Activated gamma-delta T cell treated with Interleukin-2 at 50 U/mL for 16 hours (primary cell): Measurements from ENCODE around the gene RPS6KB2.
"Not testable (repeated sequence)": the region's sequence is repeated elsewhere in the genome, so short reads cannot be mapped to it uniquely, and the experiment has no call there.

Source experiments
- DNase-seq: peaks from one replicate; pipeline ENCODE4 v3.0.0-alpha.2; 2020

RPS6KB2 gene

DNA sequence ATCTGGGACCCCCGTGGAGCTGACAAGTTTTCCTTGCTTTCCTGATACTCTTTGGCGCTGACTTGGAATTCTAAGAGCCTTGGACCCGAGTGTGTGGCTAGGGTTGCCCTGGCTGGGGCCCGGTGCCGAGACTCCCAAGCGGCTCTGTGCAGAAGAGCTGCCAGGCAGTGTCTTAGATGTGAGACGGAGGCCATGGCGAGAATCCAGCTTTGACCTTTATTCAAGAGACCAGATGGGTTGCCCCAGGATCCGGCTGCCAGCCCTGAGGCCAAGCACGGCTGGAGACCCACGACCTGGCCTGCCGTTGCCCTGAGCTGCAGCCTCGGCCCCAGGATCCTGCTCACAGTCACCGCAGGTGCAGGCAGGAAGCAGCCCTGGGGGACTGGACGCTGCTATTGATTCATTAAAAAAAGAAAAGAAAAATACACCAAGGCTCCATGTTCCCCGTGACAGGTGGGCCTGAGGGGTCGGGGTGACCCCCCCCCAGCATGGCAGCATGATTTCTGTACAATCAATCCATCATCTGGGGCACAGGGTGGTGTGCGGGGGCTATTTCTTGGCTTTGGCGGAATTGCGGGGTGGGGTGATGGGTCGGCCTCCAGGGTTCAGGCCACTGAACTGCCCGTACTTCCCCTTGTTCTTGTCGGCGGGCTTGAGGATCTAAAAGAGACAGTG, 30.2 kb upstream of the RPS6KB2 start:
- DNase-seq = no peak

DNA sequence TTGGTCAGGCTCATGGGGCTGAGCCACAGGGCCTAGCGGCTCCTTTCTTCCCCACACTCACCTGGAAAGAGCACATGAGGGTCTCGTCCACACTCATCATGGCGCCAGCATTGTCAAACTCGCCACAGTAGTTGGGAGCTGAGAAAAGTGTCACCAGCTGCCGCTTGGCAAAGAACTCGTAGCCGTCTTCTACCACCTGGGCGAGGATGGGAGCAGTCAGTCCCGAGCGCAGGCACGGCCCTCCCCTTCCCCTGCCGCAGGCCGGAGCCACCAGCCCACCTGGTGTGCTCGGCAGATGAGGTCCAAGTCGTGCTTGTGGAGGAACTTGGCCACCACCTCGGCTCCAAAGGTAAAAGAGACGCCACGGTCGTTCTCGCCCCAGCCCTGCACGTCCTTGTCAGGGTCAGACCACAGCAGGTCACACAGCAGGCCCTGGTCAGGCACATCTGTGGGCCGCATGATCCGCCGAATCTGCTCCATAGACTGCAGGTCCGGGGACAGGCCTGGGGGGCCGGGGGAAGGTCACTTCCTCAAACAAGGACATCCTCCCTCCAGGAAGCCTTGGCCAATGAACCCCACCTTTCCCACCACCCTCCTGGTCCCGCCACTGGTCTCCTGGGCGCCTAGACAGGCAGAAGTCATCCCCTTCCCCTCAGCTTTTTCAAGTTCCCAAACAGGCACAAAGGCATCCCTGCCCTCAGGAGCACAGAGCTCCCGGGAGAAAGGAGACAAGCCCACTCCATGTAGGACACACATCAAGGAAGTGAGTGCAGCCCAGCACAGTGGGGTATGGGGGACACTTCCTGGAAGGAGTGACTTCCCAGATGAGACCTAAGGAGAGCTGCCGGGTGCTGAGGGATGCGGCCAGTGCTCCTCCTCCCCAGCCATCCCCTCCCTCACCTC, 29.4 kb upstream of the RPS6KB2 start:
- no peak for DNase-seq

DNA sequence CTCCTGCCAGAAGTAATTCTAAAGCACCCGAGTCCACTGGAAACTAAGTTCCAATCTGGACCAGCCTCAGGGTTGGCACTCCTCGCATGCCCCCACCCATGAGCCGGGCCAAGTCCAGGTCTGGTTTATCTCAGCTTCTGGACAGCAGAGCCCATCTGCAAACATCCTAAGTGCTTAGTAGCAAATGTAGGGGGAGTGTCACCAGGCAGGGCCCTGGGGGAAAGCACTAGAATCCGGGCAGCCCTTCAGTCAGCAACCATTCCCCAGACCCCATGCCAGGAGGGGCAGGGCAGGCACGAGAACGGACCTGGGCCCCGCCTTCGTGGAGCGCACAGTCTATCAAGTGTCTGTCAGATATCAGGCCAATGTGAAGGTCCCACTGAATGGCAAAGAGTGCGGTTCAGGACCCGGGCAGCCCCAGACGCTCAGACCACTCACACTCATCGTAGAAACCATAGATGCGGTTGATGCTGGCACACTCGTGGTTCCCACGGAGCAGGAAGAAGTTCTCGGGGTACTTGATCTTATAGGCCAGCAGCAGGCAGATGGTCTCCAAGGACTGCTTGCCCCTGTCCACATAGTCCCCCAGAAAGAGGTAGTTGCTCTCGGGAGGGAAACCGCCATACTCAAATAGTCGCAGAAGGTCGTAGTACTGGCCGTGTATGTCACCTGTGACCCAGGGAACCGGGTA, 27.9 kb upstream of the RPS6KB2 start:
- no peak for DNase-seq

DNA sequence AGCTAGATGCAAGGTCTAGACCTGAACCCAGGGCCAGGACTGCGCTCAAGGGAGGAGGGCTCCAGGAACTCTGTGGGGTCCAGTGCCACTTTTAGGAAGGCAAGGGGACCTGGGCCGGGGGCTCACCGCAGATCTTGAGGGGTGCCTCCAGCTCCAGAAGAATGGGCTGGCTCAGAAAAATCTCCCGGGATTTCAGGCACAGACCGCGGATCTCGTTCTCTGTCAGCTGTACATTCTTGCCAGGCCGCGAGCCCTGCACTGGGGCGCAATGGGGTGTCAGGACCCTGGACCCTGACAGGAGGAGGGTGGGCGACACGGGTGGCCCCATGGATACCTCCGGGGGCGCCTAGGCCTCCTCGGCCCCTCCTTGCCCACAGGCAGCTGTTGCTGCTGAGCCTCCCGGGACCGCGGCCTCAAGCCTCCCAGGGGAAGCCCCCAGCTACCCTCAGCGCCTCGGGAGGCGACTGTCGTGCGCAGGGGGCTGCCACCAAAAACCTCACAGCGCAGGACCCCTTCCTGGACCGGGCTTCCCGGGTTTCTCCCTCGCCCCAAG, 27.3 kb upstream of the RPS6KB2 start:
- no peak for DNase-seq

DNA sequence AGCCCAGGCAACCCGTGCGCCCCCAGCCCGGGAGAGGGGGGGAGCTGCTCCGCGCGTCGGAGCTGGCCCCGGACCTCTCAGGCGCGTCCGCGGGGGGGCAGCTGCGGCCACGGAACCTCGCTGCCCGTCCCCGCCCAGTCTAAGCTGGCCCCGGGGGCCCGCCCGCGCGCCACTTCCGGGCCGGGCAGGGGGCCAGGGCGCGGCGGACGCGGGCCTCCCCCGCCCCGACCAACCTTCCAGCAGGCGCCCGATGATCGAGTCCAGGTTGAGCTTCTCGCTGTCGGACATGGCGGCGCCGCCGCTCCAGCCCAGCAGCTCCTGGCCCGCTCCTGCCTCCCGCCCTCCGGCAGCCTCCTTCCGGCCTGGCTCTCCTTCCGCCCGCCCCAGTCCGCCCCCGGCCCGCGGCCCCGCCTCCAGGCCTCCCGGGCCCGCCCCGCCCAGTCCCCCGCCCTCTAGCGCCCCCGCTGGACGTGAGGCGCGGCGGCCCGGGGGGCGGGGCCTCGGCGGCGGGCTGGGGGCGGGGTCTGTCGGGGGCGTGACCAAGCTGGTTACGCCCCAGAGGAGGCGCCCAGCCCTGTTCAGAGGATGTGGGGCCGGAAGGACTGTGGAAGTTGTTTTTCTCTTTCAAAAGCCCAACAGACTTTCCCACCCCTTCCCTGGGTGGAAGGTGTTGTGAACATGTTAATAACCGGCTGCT, 26.7 kb upstream of the RPS6KB2 start, which contains the start of gene PPP1CA:
Gene PPP1CA (minus strand): TSS at position 364 of the 697 bp plus-strand sequence. CDS start 76 bp downstream, at position 288.
- DNase-seq = peak; percentile 90

DNA sequence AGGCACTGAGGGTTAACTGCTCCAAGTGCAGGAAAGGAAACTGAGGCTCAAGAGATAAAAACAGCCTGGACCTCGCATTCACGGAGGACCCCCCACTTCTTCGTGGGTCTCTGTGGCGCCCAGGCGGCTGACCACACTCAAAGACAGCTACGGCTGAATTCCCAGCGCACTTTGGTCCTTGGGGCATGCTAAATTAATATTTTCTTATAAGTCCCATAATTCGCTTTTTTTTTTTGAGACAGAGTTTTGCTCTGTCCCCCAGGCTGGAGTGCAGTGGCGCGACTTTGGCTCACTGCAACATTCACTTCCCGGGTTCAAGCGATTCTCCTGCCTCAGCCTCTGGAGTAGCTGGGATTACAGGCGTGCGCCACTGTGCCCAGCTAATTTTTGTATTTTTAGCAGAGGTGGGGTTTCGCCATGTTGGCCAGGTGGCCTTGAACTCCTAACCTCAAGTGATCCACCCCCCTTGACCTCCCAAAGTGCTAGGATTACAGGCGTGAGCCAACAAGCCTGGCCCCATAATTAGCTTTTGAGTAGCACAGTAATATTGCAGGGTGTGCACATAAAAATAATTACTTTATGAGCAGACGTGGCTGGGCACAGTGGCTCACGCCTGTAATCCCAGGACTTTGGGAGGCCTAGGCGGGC, 26.0 kb upstream of the RPS6KB2 start:
- DNase-seq = not testable (repeated sequence)

DNA sequence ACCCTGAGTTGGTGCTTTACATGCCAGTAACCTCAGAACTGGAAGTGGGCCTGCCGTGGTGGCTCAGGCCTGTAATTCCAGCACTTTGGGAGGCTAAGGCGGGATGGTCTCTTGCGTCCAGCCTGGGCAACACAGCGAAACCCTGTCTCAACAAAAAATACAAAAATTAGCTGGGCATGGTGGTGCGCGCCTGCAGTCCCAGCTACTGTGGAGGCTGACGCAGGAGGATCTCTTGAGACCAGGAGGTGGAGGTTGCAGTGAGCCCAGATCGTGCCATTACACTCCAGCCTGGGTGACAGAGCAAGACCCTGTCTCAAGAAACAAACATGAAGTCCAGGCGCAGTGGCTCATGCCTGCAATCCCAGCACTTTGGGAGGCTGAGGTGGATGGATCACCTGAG, 25.2 kb upstream of the RPS6KB2 start:
- not testable (repeated sequence) for DNase-seq

DNA sequence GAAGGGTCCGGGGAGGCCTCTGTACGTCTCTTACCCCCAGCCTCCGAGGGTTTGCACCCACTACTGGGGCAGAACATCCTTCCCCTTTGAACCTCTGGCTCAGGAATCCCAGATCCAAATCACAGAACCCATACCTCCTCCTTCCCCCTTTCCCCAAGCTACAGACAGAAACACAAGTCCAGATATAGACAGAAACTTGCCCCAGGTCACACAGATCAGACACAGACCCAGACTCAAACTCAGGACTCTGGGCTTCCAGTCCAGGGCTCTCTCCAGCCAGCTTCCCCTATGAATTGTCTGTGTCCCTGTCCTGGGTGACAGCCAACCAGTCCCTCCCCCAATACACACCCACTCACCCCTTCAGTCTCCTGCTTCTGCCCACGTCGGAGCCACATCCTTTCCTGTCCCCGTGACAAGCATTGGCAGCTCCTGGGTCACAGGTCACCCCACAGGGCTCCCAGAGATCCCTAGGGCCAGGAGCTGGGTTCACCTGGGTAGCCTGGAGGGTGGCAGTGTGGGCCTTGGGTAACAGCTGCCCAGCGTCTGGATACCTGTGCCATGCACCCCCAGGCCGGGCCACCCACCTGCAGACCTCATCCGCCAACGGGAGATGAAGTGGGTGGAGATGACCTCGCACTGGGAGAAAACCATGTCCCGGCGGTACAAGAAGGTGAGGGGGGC, 23.6 kb upstream of the RPS6KB2 start:
- DNase-seq = peak; percentile 55

DNA sequence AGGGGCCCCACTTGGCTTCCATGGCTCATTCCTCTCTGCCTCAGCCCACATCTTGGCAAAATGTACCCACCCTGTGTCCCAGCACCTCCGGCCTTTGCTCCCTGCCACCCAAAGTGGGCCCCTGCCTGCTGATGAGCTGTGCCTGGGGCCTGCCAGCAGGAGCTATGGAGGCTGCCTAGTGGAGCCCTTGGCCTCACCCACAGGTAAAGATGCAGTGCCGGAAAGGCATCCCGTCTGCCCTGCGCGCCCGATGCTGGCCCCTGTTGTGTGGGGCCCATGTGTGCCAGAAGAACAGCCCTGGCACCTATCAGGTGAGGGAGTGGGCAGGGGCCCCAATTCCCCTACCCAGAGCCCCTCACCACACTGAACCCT, 23.1 kb upstream of the RPS6KB2 start:
- DNase-seq = no peak

DNA sequence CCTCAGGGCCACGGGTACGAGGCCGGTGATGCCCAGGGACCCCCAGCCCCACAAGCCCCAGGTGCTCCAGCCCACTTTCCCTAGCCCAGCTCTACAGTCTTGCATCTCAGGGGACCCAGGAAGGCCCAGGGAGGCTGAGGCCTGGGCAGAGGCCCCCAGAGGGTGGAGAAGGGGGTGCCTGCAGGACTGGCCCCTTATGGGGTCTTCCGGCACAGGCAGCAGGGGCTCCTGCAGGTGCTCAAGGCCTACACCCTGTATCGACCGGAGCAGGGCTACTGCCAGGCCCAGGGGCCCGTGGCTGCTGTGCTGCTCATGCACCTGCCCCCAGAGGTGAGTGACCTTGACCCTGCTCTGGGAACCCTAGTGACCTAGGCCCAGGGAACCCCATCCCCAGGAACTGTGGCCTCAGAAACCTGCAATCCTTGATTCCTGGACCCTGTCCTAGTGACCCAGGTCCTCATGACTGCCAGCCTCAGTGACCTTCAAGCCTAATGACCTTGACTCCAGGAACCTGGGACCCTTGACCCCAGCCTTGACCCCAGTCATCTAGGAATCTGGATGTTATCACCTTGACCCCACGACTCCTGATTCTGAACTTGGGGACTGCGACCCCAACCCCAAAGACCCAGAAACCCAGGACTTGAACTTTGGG, 22.5 kb upstream of the RPS6KB2 start:
- no peak for DNase-seq

DNA sequence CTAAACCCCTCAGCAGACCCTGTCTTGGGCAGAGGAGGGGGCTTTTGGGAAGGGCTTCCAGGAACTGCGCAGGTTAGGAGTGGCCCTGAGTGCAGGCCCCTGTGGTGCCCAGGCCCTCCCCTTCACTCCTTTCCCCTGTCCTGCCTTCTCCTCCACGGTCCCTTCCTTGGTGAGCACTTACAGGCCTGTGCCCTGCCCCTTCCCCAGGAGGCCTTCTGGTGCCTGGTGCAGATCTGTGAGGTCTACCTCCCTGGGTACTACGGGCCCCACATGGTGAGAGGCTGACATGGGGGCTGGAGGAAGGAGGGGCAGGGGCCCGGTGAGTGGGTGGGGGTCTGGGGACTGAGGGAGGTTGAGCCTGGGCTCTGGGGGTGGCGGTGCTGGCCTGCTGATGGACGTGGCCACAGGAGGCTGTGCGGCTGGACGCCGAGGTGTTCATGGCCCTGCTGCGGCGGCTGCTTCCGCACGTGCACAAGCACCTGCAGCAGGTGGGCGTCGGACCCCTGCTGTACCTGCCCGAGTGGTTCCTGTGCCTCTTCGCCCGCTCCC, 21.8 kb upstream of the RPS6KB2 start:
- DNase-seq = no peak

DNA sequence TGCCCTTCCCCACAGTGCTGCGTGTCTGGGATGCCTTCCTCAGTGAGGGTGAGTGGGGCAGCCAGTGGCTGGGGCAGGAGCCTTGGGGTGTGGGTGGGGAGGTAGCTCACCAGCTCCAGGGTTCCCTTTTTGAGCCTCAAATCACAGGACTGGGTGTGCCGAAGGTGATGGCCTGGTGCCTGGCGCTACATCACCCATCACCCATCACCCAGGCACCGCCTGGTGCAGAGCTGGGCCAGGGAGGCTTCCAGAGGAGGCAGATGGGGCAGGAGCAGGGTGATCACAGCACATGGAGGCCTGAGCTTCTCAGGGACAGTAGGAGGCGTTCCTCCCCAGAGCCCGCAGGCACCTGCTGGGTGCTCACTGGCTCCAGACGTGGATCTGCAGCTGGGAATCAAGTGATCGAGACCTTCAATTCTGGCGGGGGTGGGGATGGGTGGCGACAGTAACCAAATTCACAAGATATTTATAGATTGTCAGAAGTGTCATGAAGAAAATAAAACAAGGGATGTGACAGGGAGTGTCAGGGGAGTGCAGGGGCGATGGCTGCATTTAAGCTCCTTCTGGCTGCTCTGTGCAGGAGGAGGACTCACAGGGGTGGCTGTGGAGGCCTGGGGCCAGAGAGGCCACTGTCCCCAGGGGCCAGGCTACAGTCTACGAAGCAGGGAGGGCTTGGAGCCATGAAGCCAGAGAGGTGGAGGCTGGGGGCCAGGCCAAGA, 21.2 kb upstream of the RPS6KB2 start:
- DNase-seq = no peak

DNA sequence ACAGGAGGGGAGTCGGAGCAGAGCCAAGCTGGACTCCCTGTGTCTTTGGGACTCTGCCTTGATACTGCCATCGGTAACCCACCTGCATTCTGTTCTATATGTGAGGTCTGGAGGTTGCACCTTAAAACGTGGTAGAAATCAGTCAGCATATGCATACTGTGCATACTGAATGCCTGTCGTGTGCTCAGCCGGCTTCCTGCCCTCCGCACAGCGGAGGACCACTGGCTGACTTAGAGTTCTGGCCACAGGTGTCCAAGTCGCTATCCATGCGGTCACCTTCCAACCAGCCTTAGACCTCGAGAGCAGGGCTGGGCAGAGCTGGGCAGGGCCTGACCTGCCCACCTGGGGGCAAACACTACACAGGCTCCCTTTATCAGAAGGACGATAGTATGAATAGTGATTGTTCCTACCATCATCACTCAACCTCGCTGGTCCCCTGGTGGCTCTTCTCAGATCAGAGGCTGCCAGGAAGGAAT, 20.6 kb upstream of the RPS6KB2 start:
- no peak for DNase-seq

DNA sequence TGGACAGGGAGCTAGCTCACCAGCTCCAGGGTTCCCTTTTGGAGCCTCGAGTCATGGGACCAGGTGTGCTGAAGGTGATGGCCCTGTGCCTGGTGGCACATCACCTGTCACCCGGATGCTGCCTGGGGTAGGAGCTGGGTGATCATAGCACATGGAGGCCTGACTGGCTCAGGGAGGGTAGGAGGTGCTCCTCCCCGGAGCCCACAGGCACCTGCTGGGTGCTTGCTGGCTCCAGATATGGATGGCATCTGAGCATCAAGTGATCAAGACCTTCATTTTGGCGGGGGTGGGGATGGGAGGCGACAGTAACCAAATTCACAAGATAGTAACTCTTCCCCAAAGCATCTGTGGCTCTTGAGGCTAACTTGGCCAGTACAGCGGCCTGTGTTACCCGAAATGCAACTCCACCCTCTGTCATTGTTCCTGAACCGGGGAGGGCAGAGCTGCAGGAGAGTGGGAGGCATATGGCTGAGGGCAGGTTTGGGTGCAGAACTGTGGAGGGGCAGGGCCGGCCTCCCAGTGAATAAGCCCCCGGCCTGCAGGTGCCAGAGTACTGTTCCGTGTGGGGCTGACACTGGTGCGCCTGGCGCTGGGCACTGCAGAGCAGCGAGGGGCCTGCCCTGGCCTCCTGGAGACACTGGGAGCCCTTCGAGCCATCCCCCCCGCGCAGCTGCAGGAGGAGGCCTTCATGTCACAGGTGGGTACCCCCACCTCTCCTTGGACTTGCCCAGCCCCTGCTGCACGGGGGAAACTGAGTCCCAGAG, 19.7 kb upstream of the RPS6KB2 start:
- no peak for DNase-seq

DNA sequence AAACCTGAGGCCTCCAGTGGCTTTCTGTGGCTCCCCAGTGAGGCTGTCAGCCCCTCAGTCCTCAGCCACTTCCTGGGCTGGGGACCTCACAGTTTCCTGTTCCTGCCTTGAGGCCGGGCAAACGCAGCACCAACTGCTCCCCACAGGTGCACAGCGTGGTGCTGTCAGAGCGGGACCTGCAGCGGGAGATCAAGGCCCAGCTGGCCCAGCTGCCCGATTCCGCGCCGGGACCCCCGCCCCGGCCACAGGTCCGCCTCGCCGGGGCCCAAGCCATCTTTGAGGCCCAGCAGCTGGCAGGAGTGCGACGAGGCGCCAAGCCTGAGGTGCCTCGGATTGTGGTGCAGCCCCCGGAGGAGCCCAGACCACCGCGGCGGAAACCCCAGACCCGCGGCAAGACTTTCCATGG, 19.0 kb upstream of the RPS6KB2 start:
- DNase-seq = peak; percentile 82

DNA sequence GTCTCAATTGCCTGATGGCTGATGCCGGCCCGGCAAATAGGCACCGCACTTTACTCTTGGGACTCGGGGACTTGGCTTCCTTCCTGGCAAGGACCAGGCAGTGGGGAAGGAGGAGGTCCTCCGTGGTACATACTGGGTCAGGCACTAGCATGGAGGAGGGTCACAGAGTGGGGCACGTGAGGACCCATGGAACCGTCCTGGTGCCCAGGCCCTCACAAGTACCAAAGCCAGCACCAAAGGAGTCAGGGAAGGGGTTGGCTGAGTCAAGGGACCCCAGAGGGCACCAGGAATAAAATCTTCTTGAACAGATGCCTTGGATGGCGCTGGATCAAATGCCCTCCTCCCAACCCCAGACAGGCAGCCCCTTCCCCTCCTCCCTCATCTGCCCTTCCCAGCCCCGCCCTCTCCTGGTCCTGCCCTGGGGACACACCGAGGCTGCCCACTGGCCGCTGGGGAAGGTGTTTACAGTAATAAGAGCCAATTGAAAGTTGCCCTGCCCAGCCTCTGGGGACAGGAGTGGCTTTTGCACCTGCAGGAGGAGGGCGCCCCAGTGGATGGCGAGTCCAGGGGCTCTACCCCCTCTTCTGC, 18.4 kb upstream of the RPS6KB2 start:
- DNase-seq = no peak

DNA sequence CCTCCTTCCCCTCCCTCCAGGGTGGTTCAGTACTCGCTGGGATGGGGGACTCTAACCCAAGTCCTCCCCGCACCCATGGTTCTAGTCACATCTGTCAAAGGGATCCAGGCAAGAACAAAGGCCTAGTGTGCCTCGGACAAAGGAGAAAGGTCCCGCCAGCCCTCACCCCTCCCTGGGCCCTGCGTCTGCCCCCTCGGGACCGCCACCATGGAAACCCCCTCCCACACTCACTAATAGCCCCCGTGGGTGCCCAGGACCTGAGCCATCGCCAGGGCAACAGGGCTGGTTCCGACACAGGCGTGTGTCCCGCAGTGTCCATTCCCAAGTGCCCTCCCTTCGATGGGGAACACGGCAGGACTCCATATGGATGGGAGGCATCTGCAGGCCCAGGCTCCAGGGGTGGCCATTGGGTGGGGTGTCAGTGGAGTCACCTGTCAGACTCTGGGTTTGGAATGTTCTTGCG, 17.9 kb upstream of the RPS6KB2 start:
- no peak for DNase-seq

DNA sequence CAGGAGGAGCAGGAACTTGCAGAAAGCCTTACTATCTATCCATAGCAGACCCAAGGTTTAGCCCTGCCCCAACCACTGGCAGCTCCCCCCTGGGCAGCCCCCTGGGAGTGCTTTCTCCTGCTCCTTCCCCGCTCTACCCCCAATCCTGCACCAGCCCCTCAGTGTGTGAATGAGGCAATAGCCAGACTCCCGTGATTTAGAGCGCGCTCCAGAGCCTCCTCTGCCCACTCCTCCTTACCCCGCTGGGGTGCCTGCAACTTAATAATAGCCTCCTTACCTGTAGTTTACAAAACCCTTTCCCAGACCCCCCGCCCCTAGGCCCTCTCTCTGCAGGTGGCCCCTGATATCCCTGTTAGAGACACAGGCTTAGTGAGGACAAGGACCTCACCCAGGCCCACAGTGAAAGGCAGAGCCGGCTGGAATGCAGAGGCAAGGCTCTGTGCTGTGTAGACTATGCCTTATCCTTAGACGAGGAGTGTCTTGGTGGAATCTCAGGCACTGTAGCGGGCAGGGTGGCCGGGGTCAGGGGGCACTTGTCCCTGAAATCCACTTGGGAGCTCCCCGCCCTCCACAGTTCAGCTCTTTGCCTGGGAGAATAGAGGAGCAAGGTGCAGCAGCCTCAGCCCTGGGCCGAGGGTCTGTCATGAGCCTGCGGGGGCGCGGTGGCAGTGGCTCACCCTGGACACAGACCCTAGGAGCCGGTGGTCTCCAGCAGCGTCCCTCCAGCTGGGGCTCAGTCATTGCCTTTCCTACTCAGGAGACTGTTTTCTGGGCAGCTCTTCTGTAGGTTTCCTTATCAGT, 17.1 kb upstream of the RPS6KB2 start:
- no peak for DNase-seq
